ENCODE results near the gene KAZALD1.
A peak's percentile ranks its signal among the peaks of the same experiment; 100 is the strongest.

Gene KAZALD1

GRCh38 chr10:101032637-101033224 is 29.1 kb upstream of the KAZALD1 start (continued):
- TF ChIP-seq ZNF449 (tag by site-specific recombination; IDR thresholded peaks at IDR 0.05) = peak; percentile 85
- TF ChIP-seq, protein P1, sequence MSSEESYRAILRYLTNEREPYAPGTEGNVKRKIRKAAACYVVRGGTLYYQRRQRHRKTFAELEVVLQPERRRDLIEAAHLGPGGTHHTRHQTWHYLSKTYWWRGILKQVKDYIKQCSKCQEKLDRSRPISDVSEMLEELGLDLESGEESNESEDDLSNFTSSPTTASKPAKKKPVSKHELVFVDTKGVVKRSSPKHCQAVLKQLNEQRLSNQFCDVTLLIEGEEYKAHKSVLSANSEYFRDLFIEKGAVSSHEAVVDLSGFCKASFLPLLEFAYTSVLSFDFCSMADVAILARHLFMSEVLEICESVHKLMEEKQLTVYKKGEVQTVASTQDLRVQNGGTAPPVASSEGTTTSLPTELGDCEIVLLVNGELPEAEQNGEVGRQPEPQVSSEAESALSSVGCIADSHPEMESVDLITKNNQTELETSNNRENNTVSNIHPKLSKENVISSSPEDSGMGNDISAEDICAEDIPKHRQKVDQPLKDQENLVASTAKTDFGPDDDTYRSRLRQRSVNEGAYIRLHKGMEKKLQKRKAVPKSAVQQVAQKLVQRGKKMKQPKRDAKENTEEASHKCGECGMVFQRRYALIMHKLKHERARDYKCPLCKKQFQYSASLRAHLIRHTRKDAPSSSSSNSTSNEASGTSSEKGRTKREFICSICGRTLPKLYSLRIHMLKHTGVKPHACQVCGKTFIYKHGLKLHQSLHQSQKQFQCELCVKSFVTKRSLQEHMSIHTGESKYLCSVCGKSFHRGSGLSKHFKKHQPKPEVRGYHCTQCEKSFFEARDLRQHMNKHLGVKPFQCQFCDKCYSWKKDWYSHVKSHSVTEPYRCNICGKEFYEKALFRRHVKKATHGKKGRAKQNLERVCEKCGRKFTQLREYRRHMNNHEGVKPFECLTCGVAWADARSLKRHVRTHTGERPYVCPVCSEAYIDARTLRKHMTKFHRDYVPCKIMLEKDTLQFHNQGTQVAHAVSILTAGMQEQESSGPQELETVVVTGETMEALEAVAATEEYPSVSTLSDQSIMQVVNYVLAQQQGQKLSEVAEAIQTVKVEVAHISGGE (tag by site-specific recombination; conservative IDR thresholded peaks at IDR 0.05; ENCODE audit: low read depth) = no peak
- TF ChIP-seq KLF8 (tag by site-specific recombination; IDR thresholded peaks at IDR 0.05) = peak; percentile 80; the same call in 1 of the 2 replicates
- TF ChIP-seq ZNF514 (tag by site-specific recombination; IDR thresholded peaks at IDR 0.05) = no peak
- no peak for TF ChIP-seq ZNF175 (tag by site-specific recombination; IDR thresholded peaks at IDR 0.05)
- TF ChIP-seq ZNF221 (tag by site-specific recombination; IDR thresholded peaks at IDR 0.05; ENCODE audit: borderline replicate concordance) = no peak
- TF ChIP-seq SETDB1 (IDR thresholded peaks at IDR 0.05; ENCODE audit: insufficient read length, low read length) = no peak
- TF ChIP-seq, protein P2, sequence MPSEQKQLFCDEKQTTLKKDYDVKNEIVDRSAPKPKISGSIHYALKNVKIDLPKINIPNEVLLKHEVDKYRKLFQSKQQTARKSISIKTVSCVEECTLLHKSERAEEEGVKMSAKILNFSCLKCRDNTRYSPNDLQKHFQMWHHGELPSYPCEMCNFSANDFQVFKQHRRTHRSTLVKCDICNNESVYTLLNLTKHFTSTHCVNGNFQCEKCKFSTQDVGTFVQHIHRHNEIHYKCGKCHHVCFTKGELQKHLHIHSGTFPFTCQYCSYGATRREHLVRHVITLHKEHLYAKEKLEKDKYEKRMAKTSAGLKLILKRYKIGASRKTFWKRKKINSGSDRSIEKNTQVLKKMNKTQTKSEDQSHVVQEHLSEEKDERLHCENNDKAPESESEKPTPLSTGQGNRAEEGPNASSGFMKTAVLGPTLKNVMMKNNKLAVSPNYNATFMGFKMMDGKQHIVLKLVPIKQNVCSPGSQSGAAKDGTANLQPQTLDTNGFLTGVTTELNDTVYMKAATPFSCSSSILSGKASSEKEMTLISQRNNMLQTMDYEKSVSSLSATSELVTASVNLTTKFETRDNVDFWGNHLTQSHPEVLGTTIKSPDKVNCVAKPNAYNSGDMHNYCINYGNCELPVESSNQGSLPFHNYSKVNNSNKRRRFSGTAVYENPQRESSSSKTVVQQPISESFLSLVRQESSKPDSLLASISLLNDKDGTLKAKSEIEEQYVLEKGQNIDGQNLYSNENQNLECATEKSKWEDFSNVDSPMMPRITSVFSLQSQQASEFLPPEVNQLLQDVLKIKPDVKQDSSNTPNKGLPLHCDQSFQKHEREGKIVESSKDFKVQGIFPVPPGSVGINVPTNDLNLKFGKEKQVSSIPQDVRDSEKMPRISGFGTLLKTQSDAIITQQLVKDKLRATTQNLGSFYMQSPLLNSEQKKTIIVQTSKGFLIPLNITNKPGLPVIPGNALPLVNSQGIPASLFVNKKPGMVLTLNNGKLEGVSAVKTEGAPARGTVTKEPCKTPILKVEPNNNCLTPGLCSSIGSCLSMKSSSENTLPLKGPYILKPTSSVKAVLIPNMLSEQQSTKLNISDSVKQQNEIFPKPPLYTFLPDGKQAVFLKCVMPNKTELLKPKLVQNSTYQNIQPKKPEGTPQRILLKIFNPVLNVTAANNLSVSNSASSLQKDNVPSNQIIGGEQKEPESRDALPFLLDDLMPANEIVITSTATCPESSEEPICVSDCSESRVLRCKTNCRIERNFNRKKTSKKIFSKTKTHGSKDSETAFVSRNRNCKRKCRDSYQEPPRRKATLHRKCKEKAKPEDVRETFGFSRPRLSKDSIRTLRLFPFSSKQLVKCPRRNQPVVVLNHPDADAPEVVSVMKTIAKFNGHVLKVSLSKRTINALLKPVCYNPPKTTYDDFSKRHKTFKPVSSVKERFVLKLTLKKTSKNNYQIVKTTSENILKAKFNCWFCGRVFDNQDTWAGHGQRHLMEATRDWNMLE (tag by site-specific recombination; conservative IDR thresholded peaks at IDR 0.05; ENCODE audit: low read depth) = no peak
- no peak for TF ChIP-seq ZNF843 (tag by site-specific recombination; IDR thresholded peaks at IDR 0.05)
- no peak for TF ChIP-seq ZNF658 (tag by site-specific recombination; IDR thresholded peaks at IDR 0.05)
- peak; percentile 38 for TF ChIP-seq ZFP69B (tag by site-specific recombination; IDR thresholded peaks at IDR 0.05)
- no peak for TF ChIP-seq ZBTB1 (tag by site-specific recombination; IDR thresholded peaks at IDR 0.05)
- TF ChIP-seq ZNF121 (tag by site-specific recombination; IDR thresholded peaks at IDR 0.05) = no peak
- peak; percentile 46; the same call in 1 of the 2 replicates for TF ChIP-seq KLF16 (tag by site-specific recombination; IDR thresholded peaks at IDR 0.05)
- no peak for TF ChIP-seq ZNF830 (tag by site-specific recombination; IDR thresholded peaks at IDR 0.05; ENCODE audit: low read depth)
- no peak for TF ChIP-seq BCL11A (tag by site-specific recombination; IDR thresholded peaks at IDR 0.05; ENCODE audit: low read depth)
- no peak for TF ChIP-seq ZNF223 (tag by site-specific recombination; IDR thresholded peaks at IDR 0.05)
- TF ChIP-seq KLF10 (tag by site-specific recombination; IDR thresholded peaks at IDR 0.05) = no peak
- no peak for TF ChIP-seq ZNF341 (tag by site-specific recombination; IDR thresholded peaks at IDR 0.05; ENCODE audit: low read depth)
- TF ChIP-seq ZNF654 (tag by site-specific recombination; IDR thresholded peaks at IDR 0.05; ENCODE audit: low read depth) = no peak
- TF ChIP-seq ZNF404 (tag by site-specific recombination; IDR thresholded peaks at IDR 0.05) = no peak
- no peak for TF ChIP-seq ZBTB7A (tag by site-specific recombination; IDR thresholded peaks at IDR 0.05; ENCODE audit: low read depth)
- no peak for TF ChIP-seq ZNF837 (tag by site-specific recombination; IDR thresholded peaks at IDR 0.05)
- no peak for TF ChIP-seq ZNF560 (tag by site-specific recombination; IDR thresholded peaks at IDR 0.05; ENCODE audit: borderline replicate concordance)
- no peak for TF ChIP-seq ZBTB6 (tag by site-specific recombination; IDR thresholded peaks at IDR 0.05)
- TF ChIP-seq REPIN1 (tag by site-specific recombination; IDR thresholded peaks at IDR 0.05; ENCODE audit: low read depth) = no peak
- TF ChIP-seq ZNF791 (tag by site-specific recombination; IDR thresholded peaks at IDR 0.05) = no peak

Data from HEK293 (cell line).